SU-DHL-6 (cell line): ENCODE data around the gene RELL1.

Experiments used
- EZH2phosphoT487 ChIP-seq: fragments of 200-600 bp; sonication (generic), shearing (Covaris generic); conservative IDR thresholded peaks from 2 replicates; pipeline ENCODE4 v1.6.1; 2018; ENCODE audit warnings: mild to moderate bottlenecking, antibody characterized with exemption, low read length, moderate library complexity, mixed read lengths
- TF ChIP-seq, protein P1 (sequence below): fragments of 200-600 bp; sonication (generic); IDR thresholded peaks from one replicate; pipeline ENCODE4 v1.5.1; 2017; ENCODE audit warnings: antibody characterized with exemption, mild to moderate bottlenecking, low read length, moderate library complexity; ENCODE audit not compliant: insufficient read depth, poor library complexity, severe bottlenecking

DNA sequence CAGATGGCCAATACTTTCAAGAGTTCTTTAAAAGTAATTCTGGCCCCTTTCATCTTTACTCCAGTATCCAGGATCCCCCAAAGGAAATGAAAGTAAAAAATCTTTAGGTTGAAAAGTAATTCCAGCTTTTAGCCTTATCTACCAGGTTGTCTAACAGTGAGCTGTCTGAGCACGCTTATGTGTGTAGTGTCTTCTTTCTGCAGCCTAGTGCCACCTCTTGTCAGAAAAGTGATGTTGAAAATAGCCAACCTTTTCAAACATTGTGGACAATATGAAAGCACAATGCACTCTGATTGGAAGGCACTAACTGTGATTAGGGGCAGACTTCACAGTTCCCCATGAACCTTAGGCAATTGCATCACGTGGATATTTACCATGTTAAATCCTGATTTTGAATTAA is 92.1 kb downstream of the RELL1 start:
- TF ChIP-seq, protein P1, sequence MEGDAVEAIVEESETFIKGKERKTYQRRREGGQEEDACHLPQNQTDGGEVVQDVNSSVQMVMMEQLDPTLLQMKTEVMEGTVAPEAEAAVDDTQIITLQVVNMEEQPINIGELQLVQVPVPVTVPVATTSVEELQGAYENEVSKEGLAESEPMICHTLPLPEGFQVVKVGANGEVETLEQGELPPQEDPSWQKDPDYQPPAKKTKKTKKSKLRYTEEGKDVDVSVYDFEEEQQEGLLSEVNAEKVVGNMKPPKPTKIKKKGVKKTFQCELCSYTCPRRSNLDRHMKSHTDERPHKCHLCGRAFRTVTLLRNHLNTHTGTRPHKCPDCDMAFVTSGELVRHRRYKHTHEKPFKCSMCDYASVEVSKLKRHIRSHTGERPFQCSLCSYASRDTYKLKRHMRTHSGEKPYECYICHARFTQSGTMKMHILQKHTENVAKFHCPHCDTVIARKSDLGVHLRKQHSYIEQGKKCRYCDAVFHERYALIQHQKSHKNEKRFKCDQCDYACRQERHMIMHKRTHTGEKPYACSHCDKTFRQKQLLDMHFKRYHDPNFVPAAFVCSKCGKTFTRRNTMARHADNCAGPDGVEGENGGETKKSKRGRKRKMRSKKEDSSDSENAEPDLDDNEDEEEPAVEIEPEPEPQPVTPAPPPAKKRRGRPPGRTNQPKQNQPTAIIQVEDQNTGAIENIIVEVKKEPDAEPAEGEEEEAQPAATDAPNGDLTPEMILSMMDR, result no peak
- no peak for TF ChIP-seq EZH2phosphoT487
